Posterior vena cava (tissue), 2 donors: ENCODE results near the gene HPSE2. TPM values are rescaled to one million over a fixed set of nuclear protein-coding genes. Genes with fewer than 3 reads are reported as not detected.
A peak's percentile ranks its signal among the peaks of the same experiment; 100 is the strongest.

Experiments used
- DNase-seq: peaks from one replicate; pipeline ENCODE4 v3.0.0-alpha.2; 2020; ENCODE audit warnings: low spot score
- intact Hi-C, 2 donors: fragments of 100-400 bp; cut with DNase I; formaldehyde crosslinking; loops; one replicate each; pipeline versions ENCODE4 v1.14.1 to v1.14.2; 2022 to 2023
- total RNA-seq, 2 donors: library from RNA; stranded (reverse); fragmentation: NEBNext Ultra II Directional; extraction: Animal tissue kit (Norgen Biotek cat#: 25700); gene quantifications; one replicate each; pipeline ENCODE4 v1.2.1, GENCODE V29; 2021
- donor health status: DM: yes; HTN: yes; CAD: no.
- donor health status: DM: yes; HTN: yes; CAD: no.

Gene HPSE2
- total RNA-seq, 2 donors from 2014 or later = 0.14 TPM; not detected in 1

GRCh38 chr10:98489561-98490481, 745.8 kb downstream of the HPSE2 start:
- intact Hi-C loops = no loop called here
- DNase-seq = no peak

- intact Hi-C loops = no loop called here
- DNase-seq = no peak
Measured at GRCh38 chr10:98488669-98489430, 746.8 kb downstream of the HPSE2 start.

- intact Hi-C loops = no loop called here
- DNase-seq = no peak
Measured at GRCh38 chr10:98487649-98488048, 748.0 kb downstream of the HPSE2 start.

DNA sequence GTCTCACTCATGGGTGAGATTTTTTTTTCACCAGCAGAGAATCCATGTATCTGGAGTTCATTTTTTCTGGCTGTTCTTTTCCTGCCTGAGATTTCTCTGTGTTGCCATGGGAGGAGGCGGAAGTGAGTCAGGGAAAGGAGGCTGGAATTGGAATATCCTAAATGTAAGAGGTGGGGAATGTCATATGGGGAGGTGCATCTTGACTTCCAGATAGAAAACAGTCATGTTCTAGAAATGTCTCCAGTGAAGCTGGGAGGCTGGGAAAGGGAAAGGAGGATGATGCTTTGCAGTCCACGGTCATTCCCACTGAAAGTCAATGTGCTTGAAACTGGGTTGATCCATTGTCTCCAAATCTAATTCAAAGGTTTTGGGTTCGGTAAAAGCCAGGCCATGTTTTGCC, 749.2 kb downstream of the HPSE2 start:
- intact Hi-C loops = no loop called here
- no peak for DNase-seq

DNA sequence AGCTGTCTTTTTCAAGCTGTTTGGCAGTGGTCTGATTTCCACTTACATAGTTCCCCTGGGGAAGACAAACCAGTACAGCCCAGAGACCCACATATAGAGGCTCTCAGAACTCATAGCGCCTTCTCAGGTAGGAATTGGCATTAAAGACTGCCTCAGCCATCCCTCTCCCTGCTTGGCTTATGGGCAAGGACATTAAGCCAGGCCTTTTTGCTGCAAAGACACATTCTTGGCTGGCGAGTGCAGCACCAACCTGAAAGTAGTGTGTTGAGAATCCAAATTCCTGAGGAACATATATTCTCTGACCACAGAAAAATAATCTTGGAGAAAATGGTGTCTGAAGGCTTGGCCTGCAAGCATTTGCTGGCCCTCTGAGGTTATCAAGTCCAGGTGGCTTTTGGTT, 749.7 kb downstream of the HPSE2 start:
- intact Hi-C loops = no loop called here
- no peak for DNase-seq

- no peak for DNase-seq
- intact Hi-C loops = no loop called here
Measured at GRCh38 chr10:98483658-98484057, 752.0 kb downstream of the HPSE2 start.

DNA sequence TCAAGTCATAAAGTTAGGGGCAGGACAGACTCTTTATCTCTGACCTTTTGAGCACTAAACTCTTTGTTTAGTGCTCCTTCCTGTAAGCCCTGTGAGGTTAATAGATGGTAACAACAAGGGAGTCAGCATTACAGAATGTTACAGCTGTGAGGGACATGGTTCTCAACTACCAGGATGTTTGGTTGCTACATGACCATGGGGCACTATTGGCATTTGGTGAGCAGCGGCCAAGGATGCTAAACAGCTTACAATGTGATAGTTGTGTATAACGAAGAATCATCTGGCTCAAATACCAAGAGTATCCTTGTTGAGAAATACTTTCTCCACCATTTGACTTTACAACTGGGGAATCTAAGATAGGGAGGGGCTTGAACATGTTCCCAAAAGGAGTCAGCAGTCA, 753.6 kb downstream of the HPSE2 start:
- DNase-seq = no peak
- intact Hi-C loops = no loop called here

DNA sequence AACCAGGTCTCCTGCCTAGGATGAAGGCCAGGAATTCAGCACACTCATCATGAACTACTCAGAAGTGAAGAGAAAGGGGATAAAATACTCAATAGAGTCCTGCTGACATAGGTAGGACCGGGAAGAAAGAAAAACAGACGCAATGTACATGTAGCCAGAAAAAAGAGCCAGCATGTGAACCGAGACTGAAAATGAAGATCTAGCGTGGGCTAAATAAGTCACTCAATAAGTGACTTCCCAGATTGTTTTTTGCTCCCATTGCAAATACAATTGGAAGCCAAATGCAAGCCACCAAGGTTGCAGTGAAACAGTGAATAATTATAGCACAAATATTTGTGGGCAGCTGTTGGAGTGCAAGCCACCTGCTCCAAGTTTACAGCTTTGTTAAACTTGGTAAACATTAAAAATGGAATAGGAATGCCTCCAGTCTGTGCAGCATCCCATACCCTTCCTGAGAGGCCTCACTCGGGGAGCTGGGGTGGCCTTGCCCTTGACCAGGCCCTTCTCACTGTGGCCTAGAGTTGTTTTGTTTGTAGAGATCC, 754.2 kb downstream of the HPSE2 start:
- DNase-seq = no peak
- intact Hi-C loops = no loop called here

GRCh38 chr10:98478430-98479222, 757.0 kb downstream of the HPSE2 start:
- intact Hi-C loops = no loop called here
- DNase-seq = no peak

DNA sequence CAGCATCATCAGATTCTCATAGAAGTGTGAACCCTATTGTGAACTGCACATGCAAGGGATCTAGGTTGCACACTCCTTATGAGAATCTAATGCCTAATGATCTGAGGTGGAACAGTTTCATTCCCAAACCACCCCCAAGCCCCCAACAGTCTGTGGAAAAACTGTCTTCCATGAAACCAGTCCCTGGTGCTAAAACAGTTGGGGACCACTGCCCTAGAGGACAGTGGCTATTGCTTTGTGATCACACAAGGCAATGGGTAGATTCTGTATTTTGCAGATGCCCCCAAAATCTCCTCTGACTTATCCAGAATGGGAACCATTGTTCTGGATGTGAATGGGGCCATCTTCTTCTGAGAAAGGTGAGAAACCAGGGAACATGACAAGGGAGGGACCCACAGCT, 757.8 kb downstream of the HPSE2 start:
- intact Hi-C loops = no loop called here
- no peak for DNase-seq

DNA sequence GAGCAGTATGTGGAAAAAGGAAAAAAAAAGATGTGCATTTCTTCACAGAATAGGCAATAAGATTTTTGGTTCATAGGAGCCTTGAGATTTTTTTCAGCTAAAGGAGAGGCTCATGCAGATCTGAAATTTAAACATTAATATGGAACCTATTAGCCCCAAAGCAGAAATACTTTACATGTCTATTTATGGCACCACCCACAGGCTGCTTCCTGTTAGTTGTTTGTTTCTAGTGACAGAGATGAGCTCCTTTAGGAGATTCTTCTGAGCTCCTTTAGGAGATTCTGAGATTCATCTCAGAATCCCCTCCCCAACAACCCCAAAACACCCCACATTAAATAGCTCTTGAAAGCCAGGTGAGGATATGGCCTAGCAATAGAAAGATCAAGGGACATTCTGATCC, 761.0 kb downstream of the HPSE2 start:
- intact Hi-C loops = no loop called here
- no peak for DNase-seq

GRCh38 chr10:98472196-98472595, 763.5 kb downstream of the HPSE2 start:
- no peak for DNase-seq
- intact Hi-C loops = no loop called here

GRCh38 chr10:98470850-98471249, 764.8 kb downstream of the HPSE2 start:
- no peak for DNase-seq
- intact Hi-C loops = no loop called here

GRCh38 chr10:98469001-98469931, 766.4 kb downstream of the HPSE2 start:
- intact Hi-C loops = loop anchor here (5.0 to 10.0 kb wide), 2 partner anchors 196 to 778 kb away; no protein-coding TSS in a partner anchor
- no peak for DNase-seq

GRCh38 chr10:98467506-98468318, 767.9 kb downstream of the HPSE2 start:
- intact Hi-C loops = loop anchor here (1.0 to 10.0 kb wide), 3 partner anchors 197 to 780 kb away; no protein-coding TSS in a partner anchor
- DNase-seq = peak; percentile 84

DNA sequence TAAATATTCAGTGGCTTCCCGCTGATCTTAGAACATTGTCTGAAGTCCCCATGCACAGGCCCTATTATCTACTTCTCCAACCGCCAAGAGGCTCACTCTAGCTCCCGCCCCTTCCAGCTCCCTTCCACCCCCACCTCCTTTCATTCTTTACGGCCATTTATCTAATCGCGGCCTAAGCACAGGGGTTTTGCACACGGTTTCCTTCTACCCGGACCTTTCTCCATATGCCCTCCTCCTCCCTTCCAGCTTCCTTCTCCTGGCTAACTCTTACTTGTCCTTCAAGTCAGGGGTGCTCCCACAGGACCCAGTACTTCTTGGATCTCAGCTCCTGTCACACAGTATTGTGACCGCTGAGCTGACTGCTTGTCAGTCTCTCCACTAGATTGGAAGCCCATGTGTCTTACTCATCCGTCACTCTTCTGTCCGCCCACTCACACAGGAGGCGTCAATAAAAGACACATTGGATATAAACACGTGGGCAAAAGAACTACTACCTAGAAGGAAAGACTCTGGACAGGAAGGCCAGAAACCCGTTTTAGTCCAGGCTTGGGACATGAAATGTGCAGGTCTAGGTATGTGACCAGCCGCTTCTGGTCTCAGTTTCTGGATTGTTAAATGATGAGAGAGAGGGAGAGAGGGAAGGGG, 768.7 kb downstream of the HPSE2 start:
- intact Hi-C loops = loop anchor here (5.0 to 10.0 kb wide), 2 partner anchors 198 to 780 kb away; no protein-coding TSS in a partner anchor
- DNase-seq = no peak

DNA sequence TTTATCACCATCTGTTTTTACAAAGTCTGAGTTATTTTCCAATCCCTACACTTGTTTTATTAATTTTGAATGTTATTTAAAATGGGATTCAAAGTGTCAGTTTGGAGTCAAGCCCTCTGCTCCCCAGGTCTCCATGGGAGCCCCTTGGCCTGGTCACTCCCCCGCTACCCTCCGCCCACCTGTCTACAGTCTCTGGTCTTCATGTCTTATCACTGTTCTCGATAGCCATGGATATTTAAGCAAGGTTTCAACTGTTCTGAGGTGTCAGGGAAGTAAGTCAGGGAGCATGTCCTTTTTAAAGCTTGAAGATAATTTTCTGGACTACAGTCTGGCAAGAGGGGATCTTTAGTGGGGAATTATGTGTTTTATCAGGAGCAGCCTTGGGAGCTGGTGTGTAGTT, 769.8 kb downstream of the HPSE2 start:
- intact Hi-C loops = loop anchor here (5.0 to 10.0 kb wide), 2 partner anchors 199 to 781 kb away; no protein-coding TSS in a partner anchor
- DNase-seq = no peak
